AG09319 (cell line): ENCODE data around the gene ALCAM.
"Not testable (repeated sequence)": the region's sequence is repeated elsewhere in the genome, so short reads cannot be mapped to it uniquely, and the experiment has no call there.

Source experiments
- DNase-seq: peaks from one replicate; pipeline ENCODE4 v3.0.0-alpha.2; 2010; ENCODE audit warnings: low read depth; ENCODE audit errors: extremely low read depth
- TF ChIP-seq, protein P1 (sequence below): IDR thresholded peaks from 2 replicates; pipeline ENCODE4 v1.5.1; 2011; ENCODE audit warnings: low read depth, mild to moderate bottlenecking, inconsistent platforms, low read length, moderate library complexity

ALCAM gene

DNA sequence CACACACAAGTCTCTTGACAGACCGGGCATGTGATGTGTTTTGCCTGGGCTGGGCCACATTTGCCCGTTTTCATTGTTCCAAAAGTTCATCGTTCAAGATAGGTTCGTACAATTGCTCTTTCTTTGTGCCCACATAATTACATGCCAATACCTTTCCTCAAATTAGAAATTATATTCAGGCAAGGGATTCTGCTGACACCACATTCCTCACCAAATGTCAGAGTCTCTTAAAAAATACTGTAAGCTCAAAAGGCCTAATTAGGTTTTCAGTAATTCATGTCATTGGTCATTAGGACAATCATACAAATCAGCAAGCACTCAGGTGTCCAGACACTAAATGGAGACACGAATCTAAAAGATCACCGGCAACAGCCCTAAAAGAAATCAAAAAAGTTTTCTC, 215.3 kb downstream of the ALCAM start:
- TF ChIP-seq, protein P1, sequence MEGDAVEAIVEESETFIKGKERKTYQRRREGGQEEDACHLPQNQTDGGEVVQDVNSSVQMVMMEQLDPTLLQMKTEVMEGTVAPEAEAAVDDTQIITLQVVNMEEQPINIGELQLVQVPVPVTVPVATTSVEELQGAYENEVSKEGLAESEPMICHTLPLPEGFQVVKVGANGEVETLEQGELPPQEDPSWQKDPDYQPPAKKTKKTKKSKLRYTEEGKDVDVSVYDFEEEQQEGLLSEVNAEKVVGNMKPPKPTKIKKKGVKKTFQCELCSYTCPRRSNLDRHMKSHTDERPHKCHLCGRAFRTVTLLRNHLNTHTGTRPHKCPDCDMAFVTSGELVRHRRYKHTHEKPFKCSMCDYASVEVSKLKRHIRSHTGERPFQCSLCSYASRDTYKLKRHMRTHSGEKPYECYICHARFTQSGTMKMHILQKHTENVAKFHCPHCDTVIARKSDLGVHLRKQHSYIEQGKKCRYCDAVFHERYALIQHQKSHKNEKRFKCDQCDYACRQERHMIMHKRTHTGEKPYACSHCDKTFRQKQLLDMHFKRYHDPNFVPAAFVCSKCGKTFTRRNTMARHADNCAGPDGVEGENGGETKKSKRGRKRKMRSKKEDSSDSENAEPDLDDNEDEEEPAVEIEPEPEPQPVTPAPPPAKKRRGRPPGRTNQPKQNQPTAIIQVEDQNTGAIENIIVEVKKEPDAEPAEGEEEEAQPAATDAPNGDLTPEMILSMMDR = no peak
- DNase-seq = no peak

DNA sequence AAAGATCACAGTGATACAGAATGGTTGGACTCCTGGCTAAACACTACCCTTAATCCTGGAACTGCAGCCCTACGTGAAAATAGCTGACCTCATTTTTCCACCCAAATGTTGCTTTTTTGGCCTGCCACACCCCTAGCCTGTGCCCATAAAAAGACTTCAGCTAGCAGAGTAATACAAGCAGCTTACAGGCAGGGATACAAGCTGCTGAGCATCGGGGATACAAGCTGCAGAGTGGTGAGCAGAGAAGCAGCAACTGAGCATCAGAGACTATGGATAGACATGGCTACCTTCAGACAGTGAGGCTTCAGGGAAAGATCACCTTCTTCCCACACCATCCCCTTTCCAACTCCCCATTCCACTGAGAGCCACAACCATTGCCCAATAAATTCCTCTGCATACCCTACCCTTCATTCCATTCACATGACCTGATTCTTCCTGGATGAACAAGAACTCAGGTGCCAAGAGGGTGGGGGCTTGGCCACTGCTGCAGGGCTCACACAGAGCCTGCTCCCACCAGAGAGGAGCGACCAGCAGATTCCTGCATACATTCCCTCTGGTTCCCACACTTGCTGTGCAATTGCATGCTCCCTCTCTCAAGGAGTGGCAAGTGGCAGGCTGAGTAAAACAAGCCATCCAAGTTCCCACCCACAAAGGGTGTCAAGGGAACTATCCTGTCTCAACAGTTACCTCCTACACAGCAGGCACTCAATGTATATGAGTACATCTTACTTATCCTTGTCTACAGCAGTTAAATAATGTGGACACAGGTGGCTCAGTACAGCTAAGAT, 217.5 kb downstream of the ALCAM start:
- TF ChIP-seq, protein P1 = no peak
- no peak for DNase-seq

DNA sequence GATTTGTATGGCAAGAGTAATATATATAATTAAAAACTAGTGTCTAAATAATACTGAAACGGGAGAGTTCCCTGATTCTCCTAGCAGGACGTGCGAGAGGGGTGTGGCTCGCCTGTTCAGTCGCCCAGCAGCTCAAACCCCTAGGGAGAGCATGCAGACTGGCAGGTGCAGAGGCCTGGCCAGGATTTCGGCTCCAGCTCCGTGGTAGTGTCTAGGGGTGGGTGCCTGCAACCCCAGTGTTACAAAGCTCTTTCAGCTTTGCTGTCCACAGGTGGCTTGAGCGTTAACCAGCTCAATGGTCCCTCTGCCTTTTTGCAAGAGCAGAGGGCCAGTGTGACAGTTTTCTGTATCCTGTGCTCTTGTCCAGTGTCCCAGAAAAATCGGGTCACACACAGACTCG, 226.6 kb downstream of the ALCAM start:
- TF ChIP-seq, protein P1 = no peak
- no peak for DNase-seq

DNA sequence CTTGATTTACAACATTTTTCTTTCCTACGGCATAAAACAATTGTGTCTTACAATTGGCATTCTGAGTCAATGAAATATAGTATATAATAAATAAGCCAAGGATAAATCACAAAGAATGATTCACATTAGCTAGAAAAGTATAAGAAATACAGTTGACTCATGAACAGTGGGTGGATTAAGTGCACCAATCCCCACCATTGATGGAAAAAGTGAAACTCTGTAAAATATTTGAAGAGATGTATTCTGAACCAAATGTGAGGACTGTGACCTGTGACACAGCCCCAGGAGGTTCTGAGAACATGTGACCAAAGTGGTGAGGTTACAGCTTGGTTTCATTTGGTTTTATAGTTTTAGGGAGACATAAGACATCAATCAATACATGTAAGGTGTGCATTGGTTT, 227.5 kb downstream of the ALCAM start:
- TF ChIP-seq, protein P1 = no peak
- DNase-seq = no peak

DNA sequence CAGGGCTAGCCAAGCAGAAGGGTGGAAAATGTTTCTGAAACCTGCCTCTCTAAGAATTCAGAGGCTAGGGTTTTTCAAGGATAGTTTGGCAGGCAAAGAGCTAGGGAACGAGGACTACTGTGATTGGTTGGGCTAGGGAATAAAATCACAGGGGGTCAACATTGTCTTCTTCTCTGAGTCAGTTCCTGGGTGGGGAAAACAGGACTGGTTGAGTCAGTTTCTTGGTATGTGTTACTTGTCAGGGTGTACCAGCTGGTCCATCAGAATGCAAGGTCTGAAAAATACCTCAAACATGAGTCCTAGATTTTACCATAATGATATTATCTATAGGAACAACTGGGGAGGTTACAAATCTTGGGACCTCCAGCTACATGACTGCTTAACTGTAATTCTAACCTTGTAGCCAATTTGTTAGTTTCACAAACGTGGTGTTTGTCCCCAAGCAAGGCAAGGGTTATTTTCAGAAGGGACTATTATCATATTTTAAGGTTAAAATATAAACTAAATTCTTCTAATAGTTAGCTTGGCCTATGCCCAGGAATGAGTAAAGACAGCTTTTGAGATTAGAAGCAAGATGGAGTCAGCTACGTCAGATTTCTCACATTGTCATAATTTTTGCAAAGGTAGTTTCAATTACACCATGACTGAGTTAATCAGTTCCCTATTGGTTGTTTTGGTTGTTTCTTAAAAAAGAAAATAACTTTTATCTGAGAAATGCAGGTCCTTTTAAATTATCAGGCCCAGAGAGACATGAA, 231.5 kb downstream of the ALCAM start:
- DNase-seq = no peak
- TF ChIP-seq, protein P1 = no peak

DNA sequence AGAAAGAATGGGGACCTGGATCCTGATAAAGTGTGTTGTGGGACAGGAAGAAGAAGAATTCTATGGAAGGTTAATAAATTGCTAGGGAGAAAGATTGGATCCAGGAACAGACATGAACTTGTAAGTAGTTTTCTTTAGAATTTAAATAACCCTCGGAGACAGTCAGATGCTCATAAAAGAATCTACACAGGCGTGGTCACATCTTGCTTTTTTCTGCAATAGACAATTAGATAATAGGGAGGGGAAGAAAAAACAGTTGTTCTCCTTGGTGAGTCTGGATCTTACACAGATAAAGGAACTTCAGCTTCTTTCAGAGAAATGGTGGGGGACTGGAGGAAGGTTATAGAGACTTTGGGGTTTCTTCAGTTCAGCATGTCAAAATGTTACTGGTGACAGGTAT, 232.6 kb downstream of the ALCAM start:
- TF ChIP-seq, protein P1 = no peak
- no peak for DNase-seq

DNA sequence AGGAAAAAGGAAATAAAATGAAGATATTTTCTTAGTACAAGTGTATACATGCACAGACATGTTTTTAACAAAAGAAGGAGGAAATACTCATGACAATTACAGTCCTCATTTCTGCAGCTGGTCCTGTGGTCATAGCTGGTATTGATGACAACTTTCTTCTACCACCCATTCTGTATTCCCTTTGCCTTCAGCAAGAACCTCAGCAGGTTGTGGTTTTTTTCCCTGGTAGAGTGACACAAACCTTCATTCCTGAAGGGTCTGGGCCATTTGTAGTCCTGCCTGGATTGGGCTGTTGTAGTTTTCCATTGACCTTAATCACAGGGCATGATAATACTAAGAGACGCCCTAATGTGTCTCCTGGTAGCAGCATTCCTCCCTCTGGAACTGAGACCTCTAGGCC, 235.0 kb downstream of the ALCAM start:
- not testable (repeated sequence) for DNase-seq

DNA sequence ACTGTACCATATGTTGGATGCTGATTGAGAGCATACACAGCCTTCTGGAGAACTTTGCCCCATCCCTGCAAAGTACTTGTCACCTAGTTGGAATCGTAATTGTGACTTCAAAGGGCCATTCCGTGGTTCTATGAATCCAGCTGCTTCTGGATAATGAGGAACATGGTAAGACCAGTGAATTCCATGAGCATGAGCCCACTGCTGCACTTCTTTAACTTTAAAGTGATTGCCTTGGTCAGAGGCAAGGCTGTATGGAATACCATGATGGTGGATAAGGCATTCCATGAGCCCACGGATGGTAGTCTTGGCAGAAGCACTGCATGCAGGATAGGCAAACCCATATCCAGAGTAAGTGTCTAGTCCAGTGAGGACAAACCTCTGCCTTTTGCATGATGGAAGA, 235.6 kb downstream of the ALCAM start:
- DNase-seq = not testable (repeated sequence)

DNA sequence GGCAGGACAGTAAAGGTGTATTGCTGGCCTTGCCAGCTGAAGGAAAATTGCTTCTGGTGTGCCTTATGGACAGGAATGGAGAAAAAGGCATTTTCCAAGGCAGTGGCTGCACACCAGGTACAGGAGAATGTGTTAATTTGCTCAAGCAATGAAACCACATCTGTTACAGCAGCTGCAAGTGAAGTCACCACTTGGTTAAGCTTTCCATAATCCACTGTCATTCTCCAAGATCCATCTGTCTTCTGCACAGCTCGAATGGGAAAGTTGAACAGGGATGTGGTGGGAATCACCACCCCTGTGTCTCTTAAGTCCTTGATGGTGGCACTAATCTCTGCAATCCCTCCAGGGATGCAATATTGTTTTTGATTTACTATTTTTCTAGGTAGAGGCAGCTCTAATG, 236.8 kb downstream of the ALCAM start:
- DNase-seq = not testable (repeated sequence)
